NB4 (cell line): ENCODE measurements around the gene S100A2.
"Not testable (repeated sequence)": the region's sequence is repeated elsewhere in the genome, so short reads cannot be mapped to it uniquely, and the experiment has no call there.

Experiments
- DNase-seq: peaks from one replicate; pipeline ENCODE4 v3.0.0; 2010; ENCODE audit warnings: low read depth
- H3K4me3 ChIP-seq: one replicate; pipeline ENCODE4 v1.5.1; 2011; ENCODE audit warnings: mild to moderate bottlenecking, low read depth, low read length, moderate library complexity
- MAX ChIP-seq: IDR thresholded peaks from 2 replicates; pipeline ENCODE4 v1.6.1; 2011; ENCODE audit warnings: low read depth, low read length
- MYC ChIP-seq: IDR thresholded peaks from 2 replicates; pipeline ENCODE4 v1.6.1; 2011; ENCODE audit warnings: low read depth, low read length
- POLR2A ChIP-seq: IDR thresholded peaks from 2 replicates; pipeline ENCODE4 v1.6.1; 2011; ENCODE audit warnings: mild to moderate bottlenecking; ENCODE audit not compliant: insufficient read length; ENCODE audit errors: extremely low read depth
- TF ChIP-seq, protein P1 (sequence below): IDR thresholded peaks from one replicate; pipeline ENCODE4 v1.5.1; 2012; ENCODE audit warnings: low read depth, low read length

Gene S100A2

GRCh38 chr1:153578490-153578889 lies 12.8 kb upstream of the S100A2 start:
- TF ChIP-seq, protein P1, sequence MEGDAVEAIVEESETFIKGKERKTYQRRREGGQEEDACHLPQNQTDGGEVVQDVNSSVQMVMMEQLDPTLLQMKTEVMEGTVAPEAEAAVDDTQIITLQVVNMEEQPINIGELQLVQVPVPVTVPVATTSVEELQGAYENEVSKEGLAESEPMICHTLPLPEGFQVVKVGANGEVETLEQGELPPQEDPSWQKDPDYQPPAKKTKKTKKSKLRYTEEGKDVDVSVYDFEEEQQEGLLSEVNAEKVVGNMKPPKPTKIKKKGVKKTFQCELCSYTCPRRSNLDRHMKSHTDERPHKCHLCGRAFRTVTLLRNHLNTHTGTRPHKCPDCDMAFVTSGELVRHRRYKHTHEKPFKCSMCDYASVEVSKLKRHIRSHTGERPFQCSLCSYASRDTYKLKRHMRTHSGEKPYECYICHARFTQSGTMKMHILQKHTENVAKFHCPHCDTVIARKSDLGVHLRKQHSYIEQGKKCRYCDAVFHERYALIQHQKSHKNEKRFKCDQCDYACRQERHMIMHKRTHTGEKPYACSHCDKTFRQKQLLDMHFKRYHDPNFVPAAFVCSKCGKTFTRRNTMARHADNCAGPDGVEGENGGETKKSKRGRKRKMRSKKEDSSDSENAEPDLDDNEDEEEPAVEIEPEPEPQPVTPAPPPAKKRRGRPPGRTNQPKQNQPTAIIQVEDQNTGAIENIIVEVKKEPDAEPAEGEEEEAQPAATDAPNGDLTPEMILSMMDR = no peak
- DNase-seq = no peak
- H3K4me3 ChIP-seq = no peak overlapping the region

GRCh38 chr1:153577624-153578051 lies 12.0 kb upstream of the S100A2 start:
- no peak for DNase-seq
- H3K4me3 ChIP-seq = no peak overlapping the region
- no peak for TF ChIP-seq MYC
- no peak for TF ChIP-seq POLR2A
- TF ChIP-seq, protein P1 = no peak
- TF ChIP-seq MAX = no peak

- TF ChIP-seq MAX (no peak), POLR2A (no peak), MYC (no peak)
- TF ChIP-seq, protein P1 = no peak
- peak; percentile 30 for DNase-seq
- no peak overlapping the region for H3K4me3 ChIP-seq
Measured at GRCh38 chr1:153577138-153577537, 11.5 kb upstream of the S100A2 start.

GRCh38 chr1:153575497-153575896 lies 9.9 kb upstream of the S100A2 start:
- H3K4me3 ChIP-seq, DNase-seq: not testable (repeated sequence)

GRCh38 chr1:153575081-153575491 lies 9.4 kb upstream of the S100A2 start:
- H3K4me3 ChIP-seq, DNase-seq: not testable (repeated sequence)

DNA sequence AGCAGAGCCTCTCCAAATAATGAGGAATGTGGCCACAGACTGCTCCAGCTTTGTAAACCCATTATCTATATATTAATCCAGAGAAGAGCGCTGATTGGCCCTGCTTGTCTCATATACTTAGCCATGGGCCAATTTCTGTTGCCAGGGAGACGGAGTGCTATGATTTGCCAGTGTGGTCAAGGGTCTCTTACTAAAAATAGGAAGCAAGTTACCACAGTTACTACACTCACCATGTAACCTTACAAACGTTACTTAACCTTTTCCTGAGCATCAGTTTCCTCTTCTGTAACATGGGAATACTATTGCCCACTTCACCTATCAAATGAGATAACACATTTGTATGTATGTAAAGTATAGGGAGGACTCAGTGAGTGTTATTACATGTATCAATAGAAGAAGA lies 7.7 kb upstream of the S100A2 start:
- no peak overlapping the region for H3K4me3 ChIP-seq
- no peak for TF ChIP-seq MAX
- no peak for TF ChIP-seq MYC
- peak; percentile 57 for DNase-seq

GRCh38 chr1:153572569-153573015 lies 6.9 kb upstream of the S100A2 start:
- DNase-seq = peak; percentile 74
- no peak overlapping the region for H3K4me3 ChIP-seq
- no peak for TF ChIP-seq POLR2A
- TF ChIP-seq, protein P1 = peak; percentile 84
- no peak for TF ChIP-seq MYC
- TF ChIP-seq MAX = peak; percentile 38; the same call in 1 of the 2 replicates

DNA sequence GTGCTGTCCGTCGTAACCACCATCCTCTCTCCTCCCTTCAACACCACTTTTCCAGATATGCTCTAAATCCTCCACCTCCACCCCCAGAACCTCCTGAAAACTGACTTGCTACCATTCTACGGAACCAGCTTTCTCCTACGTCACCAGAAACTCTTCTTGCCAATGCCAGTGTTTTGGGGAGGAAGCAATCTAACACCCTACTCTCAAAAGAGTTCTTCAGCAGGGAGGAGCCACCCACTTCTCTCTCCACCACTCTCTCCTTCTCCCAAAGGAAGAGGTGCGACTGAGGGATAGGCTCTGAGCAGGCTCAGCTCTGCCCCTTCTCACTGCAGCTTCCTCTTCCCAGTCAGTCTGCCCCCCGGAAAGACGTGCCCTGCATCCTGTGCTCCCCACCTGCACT lies 6.1 kb upstream of the S100A2 start:
- no peak overlapping the region for H3K4me3 ChIP-seq
- DNase-seq = no peak
- TF ChIP-seq, protein P1 = no peak
